BLaER1 treated with 17β-estradiol and CSF1 and Interleukin-3, amounts not matched to agents 10 nM and 100 nM (cell line): Measurements from ENCODE around the gene SLC51A.
A peak's percentile ranks its signal among the peaks of the same experiment; 100 is the strongest.

Experiments
- H3K27ac ChIP-seq, 11 experiments: shearing (Covaris generic); formaldehyde crosslinking; 2 replicates each; pipeline ENCODE4 v1.8.1; 2022
- H3K27me3 ChIP-seq, 11 experiments: shearing (Covaris generic); formaldehyde crosslinking; 2 replicates each; pipeline ENCODE4 v1.8.1; 2022
- H3K36me3 ChIP-seq, 11 experiments: shearing (Covaris generic); formaldehyde crosslinking; 2 replicates each; pipeline ENCODE4 v1.8.1; 2022
- H3K4me1 ChIP-seq, 10 experiments: shearing (Covaris generic); formaldehyde crosslinking; 2 replicates each; pipeline ENCODE4 v1.8.1; 2022
- H3K4me2 ChIP-seq, 11 experiments: shearing (Covaris generic); formaldehyde crosslinking; 2 replicates each; pipeline ENCODE4 v1.8.1; 2022
- H3K4me3 ChIP-seq, 10 experiments: shearing (Covaris generic); formaldehyde crosslinking; 2 replicates each; pipeline ENCODE4 v1.8.1; 2022
- H3K9ac ChIP-seq, 11 experiments: shearing (Covaris generic); formaldehyde crosslinking; 2 replicates each; pipeline ENCODE4 v1.8.1; 2022
- H3K9me3 ChIP-seq, 11 experiments: shearing (Covaris generic); formaldehyde crosslinking; replicated peaks in 1 of 11; 2 replicates each; pipeline ENCODE4 v1.8.1; 2022
- H4K20me1 ChIP-seq, 11 experiments: shearing (Covaris generic); formaldehyde crosslinking; 2 replicates each; pipeline ENCODE4 v1.8.1; 2022
- Cebpa-rat ChIP-seq, 11 experiments: shearing (Covaris generic); IDR thresholded peaks; 2 replicates each; pipeline ENCODE4 v1.8.1; 2022

The SLC51A gene

GRCh38 chr3:196217307-196218154, 1.2 kb downstream of the SLC51A start:
- peak overlapping the region in 10 of 11 experiments; percentile 88 to 99 (median 96); a peak in 19 of 22 replicates for H3K27ac ChIP-seq
- no peaks in the 10 kb centered on the region for H3K27me3 ChIP-seq
- H3K4me1 ChIP-seq: peaks cover 58 to 80% (median 71%) of the 10 kb centered on the region in 10 experiments
- no peak for TF ChIP-seq Cebpa-rat (IDR thresholded peaks at IDR 0.05)
- peak overlapping the region in 2 of 10 experiments; percentile 8 to 52; a peak in 1 of 20 replicates for H3K4me3 ChIP-seq
- H3K9me3 ChIP-seq: no peaks in the 10 kb centered on the region
- peak overlapping the region in 9 of 11 experiments; percentile 74 to 89 (median 85); a peak in 13 of 22 replicates for H3K9ac ChIP-seq
- H3K4me2 ChIP-seq: peak overlapping the region; percentile 78 to 93 (median 88)
- H4K20me1 ChIP-seq: no peaks in the 10 kb centered on the region
- H3K36me3 ChIP-seq: no peaks in the 10 kb centered on the region

GRCh38 chr3:196218155-196218712, 1.9 kb downstream of the SLC51A start:
- H3K9ac ChIP-seq: peak overlapping the region in 10 of 11 experiments; percentile 63 to 89 (median 84); a peak in 19 of 22 replicates
- H3K4me2 ChIP-seq: peak overlapping the region; percentile 78 to 93 (median 88)
- no peaks in the 10 kb centered on the region for H4K20me1 ChIP-seq
- H3K36me3 ChIP-seq: no peaks in the 10 kb centered on the region
- H3K27ac ChIP-seq: peak overlapping the region in 10 of 11 experiments; percentile 88 to 99 (median 96); a peak in 20 of 22 replicates
- peaks cover 58 to 87% (median 75%) of the 10 kb centered on the region in 10 experiments for H3K4me1 ChIP-seq
- H3K27me3 ChIP-seq: no peaks in the 10 kb centered on the region
- TF ChIP-seq Cebpa-rat (IDR thresholded peaks at IDR 0.05): no peak
- H3K9me3 ChIP-seq: no peaks in the 10 kb centered on the region
- peak overlapping the region in 8 of 10 experiments; percentile 8 to 63 (median 48); a peak in 14 of 20 replicates for H3K4me3 ChIP-seq

DNA sequence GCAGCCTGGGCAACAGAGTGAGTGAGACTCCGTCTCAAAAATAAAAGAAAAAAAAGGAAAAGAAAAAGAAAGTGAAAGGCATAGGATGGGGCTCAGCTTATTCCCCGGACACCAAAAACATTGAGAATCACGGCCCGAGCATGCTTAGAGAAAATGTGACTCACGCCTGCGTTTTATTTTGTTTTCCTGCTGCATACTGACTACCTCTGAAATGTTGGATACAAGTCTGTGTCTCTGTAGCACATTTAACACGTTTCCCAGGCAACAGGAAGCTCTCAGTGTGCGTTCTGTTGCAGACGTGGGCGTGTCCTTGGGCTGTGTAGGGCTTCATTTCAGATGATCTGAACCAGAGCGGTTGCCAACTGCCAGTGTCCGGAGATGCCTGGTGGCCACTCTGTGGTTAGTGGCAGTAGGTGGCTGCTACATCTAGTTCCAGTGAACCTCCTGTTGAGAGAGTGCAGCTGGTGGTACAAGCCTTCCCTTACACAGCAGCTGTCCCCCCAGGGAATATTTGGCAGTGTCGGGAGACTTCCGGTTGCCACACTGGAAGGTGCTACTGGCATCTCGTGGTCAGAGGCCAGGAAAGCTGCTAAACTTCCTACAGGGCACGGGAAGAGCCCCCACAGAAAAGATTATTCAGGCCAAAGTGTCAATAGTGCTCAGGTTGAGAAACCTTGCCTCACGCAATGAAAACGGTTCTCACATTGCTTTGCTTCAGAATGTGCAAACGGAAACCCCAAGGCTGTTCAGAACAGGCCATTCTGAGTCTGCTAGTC, 3.0 kb downstream of the SLC51A start:
- Histone ChIP-seq H3K4me2 (peak overlapping the region; percentile 78 to 93 (median 88)), H3K27ac (peak overlapping the region; percentile 78 to 99 (median 96)), H3K9me3 (no peaks in the 10 kb centered on the region), H3K9ac (peak overlapping the region; percentile 63 to 89 (median 83); a peak in 21 of 22 replicates), H3K27me3 (no peaks in the 10 kb centered on the region), H3K4me3 (peak overlapping the region; percentile 8 to 63 (median 44); a peak in 17 of 20 replicates), H4K20me1 (no peaks in the 10 kb centered on the region), H3K4me1 (peaks cover 58 to 94% (median 83%) of the 10 kb centered on the region in 10 experiments), H3K36me3 (no peaks in the 10 kb centered on the region)
- peak in 9 of 11 experiments; percentile 23 to 98 (median 92); a peak in 16 of 22 replicates for TF ChIP-seq Cebpa-rat (IDR thresholded peaks at IDR 0.05)

DNA sequence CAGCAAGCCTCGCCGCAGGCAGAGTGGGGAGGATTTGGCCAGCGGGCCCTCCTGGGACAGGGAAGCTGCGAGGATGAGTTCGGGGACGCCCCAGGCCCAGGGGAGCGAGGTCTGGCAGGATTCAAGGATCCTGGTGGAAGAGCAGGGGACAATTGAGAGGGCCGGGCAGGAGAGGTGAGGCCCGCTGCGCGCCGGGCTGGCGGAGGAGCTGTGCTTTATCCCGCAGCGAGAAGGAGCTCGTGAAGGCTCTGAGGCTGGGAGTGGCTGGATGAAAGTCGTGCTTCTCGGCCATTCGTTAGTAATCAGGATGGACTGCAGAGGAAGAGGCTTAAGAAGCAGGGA, 3.6 kb downstream of the SLC51A start:
- Histone ChIP-seq H3K4me3 (peak overlapping the region in 8 of 10 experiments; percentile 36 to 63 (median 47); a peak in 11 of 20 replicates), H3K27ac (peak overlapping the region; percentile 78 to 99 (median 96)), H3K9ac (peak overlapping the region; percentile 63 to 89 (median 83); a peak in 21 of 22 replicates), H3K36me3 (no peaks in the 10 kb centered on the region), H3K4me2 (peak overlapping the region; percentile 78 to 93 (median 88)), H3K4me1 (peaks cover 58 to 90% (median 80%) of the 10 kb centered on the region in 10 experiments), H3K27me3 (no peaks in the 10 kb centered on the region), H4K20me1 (no peaks in the 10 kb centered on the region), H3K9me3 (no peaks in the 10 kb centered on the region)
- TF ChIP-seq Cebpa-rat (IDR thresholded peaks at IDR 0.05): peak in 1 of 11 experiments; percentile 55; a peak in 2 of 22 replicates

DNA sequence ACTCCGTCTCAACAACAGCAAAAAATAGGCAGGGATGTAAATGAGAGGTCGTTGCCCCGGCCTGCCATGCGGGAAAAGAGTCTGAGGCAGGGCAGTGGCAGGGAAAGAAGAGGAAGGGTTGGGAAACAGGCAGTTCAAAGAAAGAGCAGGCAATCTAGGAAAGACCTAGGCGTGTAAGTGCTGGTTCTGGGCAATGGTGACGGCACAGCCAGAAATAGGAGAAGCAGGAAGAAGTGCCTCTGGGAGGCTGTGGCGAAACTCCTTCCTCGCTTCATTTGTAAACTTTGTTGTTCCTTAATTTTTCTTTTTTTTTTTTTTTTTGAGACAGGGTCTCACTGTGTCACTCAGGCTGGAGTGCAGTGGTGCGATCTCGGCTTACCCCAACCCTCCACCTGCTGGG, 4.3 kb downstream of the SLC51A start:
- Histone ChIP-seq H3K4me3 (peak overlapping the region in 5 of 10 experiments; percentile 7 to 63 (median 36); a peak in 7 of 20 replicates), H3K4me1 (peaks cover 58 to 86% (median 76%) of the 10 kb centered on the region in 10 experiments), H3K27ac (peak overlapping the region; percentile 78 to 99 (median 96)), H3K9ac (peak overlapping the region; percentile 63 to 89 (median 83); a peak in 21 of 22 replicates), H3K9me3 (no peaks in the 10 kb centered on the region), H3K27me3 (no peaks in the 10 kb centered on the region), H4K20me1 (no peaks in the 10 kb centered on the region), H3K4me2 (peak overlapping the region; percentile 78 to 93 (median 88)), H3K36me3 (no peaks in the 10 kb centered on the region)
- peak in 4 of 11 experiments; percentile 27 to 68 (median 63); a peak in 5 of 22 replicates for TF ChIP-seq Cebpa-rat (IDR thresholded peaks at IDR 0.05)

DNA sequence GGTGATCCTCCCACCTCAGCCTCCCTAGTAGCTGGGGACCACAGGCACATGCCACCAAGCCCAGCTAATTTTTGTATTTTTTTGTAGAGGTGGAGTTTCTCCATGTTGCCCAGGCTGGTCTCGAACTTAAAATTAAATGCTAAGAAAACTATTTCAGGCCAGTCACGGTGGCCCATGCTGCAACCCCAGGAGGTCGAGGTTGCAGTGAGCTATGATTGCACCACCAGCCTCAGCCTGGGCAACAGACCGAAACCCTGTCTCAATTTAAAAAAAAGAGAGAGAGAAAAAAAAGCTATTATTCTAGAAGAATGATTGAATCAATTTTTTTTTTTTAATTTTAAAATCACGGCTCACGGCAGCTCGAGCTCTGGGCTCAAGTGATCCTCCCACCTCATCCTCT, 4.7 kb downstream of the SLC51A start:
- Histone ChIP-seq H3K4me1 (peaks cover 54 to 82% (median 73%) of the 10 kb centered on the region in 10 experiments), H4K20me1 (no peaks in the 10 kb centered on the region), H3K4me3 (peak overlapping the region in 5 of 10 experiments; percentile 7 to 63 (median 36); a peak in 6 of 20 replicates), H3K27ac (peak overlapping the region; percentile 78 to 99 (median 96); a peak in 21 of 22 replicates), H3K36me3 (no peaks in the 10 kb centered on the region), H3K4me2 (peak overlapping the region; percentile 78 to 93 (median 88)), H3K9me3 (no peaks in the 10 kb centered on the region), H3K27me3 (no peaks in the 10 kb centered on the region), H3K9ac (peak overlapping the region; percentile 63 to 89 (median 83); a peak in 21 of 22 replicates)
- peak in 9 of 11 experiments; percentile 48 to 94 (median 81); a peak in 15 of 22 replicates for TF ChIP-seq Cebpa-rat (IDR thresholded peaks at IDR 0.05)

DNA sequence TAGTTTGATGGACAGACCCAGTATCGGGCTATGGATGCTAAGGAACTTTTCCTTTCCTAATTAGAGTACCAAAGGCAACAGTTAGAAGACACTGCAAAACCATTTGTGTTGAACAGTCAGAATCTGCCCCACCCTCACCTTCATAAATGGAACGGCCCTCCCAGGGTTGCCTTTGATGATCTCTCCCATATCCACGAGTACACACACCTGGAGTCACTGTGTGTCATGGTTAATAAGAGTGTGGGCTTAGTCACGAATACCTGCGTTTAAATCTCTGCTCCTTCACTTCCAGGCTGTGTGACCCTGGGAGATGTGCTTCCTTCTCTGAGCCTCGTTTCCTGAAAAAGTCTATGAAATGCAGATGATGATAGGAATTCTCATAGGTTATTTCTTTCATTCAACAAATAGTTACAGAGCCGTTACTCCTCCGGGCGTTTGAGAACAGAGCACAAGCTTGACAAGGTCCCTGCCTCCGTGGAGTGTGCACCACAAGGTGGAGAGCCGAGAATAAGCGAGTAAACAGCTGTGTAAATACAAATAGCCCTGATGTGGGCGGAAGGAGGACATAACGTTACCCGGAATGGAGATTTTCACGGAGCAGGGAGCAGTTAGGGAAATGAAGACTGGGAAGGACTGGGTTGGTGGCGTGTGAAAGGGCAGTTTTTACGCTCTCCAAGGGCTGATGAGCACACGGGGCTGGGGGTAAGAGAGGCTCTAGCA, 6.7 kb downstream of the SLC51A start:
- Histone ChIP-seq H3K4me3 (no peak overlapping the region), H3K9ac (peak overlapping the region in 1 of 11 experiments; percentile 17; a peak in 2 of 22 replicates), H3K4me2 (peak overlapping the region in 10 of 11 experiments; percentile 11 to 80 (median 52); a peak in 16 of 22 replicates), H3K36me3 (no peaks in the 10 kb centered on the region), H3K27ac (peak overlapping the region in 7 of 11 experiments; percentile 15 to 99 (median 49); a peak in 11 of 22 replicates), H3K27me3 (no peaks in the 10 kb centered on the region), H3K9me3 (no peaks in the 10 kb centered on the region), H3K4me1 (peaks cover 35 to 63% (median 57%) of the 10 kb centered on the region in 10 experiments), H4K20me1 (no peaks in the 10 kb centered on the region)
- no peak for TF ChIP-seq Cebpa-rat (IDR thresholded peaks at IDR 0.05)

DNA sequence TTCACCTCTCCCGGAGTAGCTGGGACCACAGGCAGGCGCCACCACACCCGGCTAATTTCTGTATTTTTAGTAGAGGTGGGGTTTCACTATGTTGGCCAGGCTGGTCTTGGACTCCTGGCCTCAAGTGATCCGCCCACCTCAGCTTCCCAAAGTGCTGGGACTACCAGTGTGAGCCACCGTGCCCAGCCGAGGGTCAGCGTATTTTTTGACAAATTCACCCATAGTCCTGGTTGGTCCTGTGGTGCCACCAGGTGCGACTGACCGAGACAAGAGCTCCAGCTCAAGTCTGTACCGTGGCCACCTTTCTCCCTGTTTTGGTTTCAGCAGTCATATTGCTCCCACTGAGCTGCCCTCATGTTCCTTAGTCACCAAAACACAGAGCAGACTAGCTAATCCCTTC, 8.8 kb downstream of the SLC51A start:
- Histone ChIP-seq H3K27ac (peak overlapping the region in 1 of 11 experiments; percentile 29; a peak in 1 of 22 replicates), H3K4me1 (peaks cover 15 to 42% (median 37%) of the 10 kb centered on the region in 10 experiments), H3K4me2 (no peak overlapping the region), H3K4me3 (no peak overlapping the region), H3K36me3 (no peaks in the 10 kb centered on the region), H4K20me1 (no peaks in the 10 kb centered on the region; a peak in 1 of 22 replicates), H3K9ac (no peak overlapping the region), H3K27me3 (no peaks in the 10 kb centered on the region), H3K9me3 (no peaks in the 10 kb centered on the region)
- no peak for TF ChIP-seq Cebpa-rat (IDR thresholded peaks at IDR 0.05)
